Effector memory CD8-positive, alpha-beta T cell (primary cell): ENCODE results near the gene SSBP3.
A peak's percentile ranks its signal among the peaks of the same experiment; 100 is the strongest.

ENCODE experiments used
- ATAC-seq: fragments of 150-1000 bp; cut with Tn5 transposase; replicated peaks from 2 replicates; pipeline ENCODE4 v1.10.0; 2021; ENCODE audit warnings: mild to moderate bottlenecking, moderate library complexity
- DNase-seq, 3 experiments: peaks; one replicate each; pipeline ENCODE4 v3.0.0; 2021
- H3K27ac Mint-ChIP-seq, 2 donors: one replicate each; pipeline ENCODE4 v1.8.0; 2022; ENCODE audit warnings: mild to moderate bottlenecking in 2 of 2, mixed read lengths in 2 of 2, moderate library complexity in 2 of 2
- H3K27me3 Mint-ChIP-seq, 2 donors: one replicate each; pipeline ENCODE4 v1.8.0; 2022; ENCODE audit warnings: mixed read lengths in 2 of 2
- H3K36me3 Mint-ChIP-seq: one replicate; pipeline ENCODE4 v1.8.0; 2022; ENCODE audit warnings: mild to moderate bottlenecking, moderate library complexity, mixed read lengths; ENCODE audit not compliant: insufficient read depth
- H3K4me1 Mint-ChIP-seq, 2 donors: one replicate each; pipeline ENCODE4 v1.8.0; 2022; ENCODE audit warnings: low read depth in 2 of 2, mixed read lengths in 2 of 2
- H3K4me3 Mint-ChIP-seq, 2 donors: one replicate each; pipeline ENCODE4 v1.8.0; 2022; ENCODE audit warnings: mild to moderate bottlenecking in 2 of 2, mixed read lengths in 2 of 2, moderate library complexity in 2 of 2
- H3K9me3 Mint-ChIP-seq, 2 donors: one replicate each; pipeline ENCODE4 v1.8.0; 2022; ENCODE audit warnings: mixed read lengths in 2 of 2

Gene SSBP3

GRCh38 chr1:54407404-54408146 lies 1.4 kb upstream of the SSBP3 start:
- Mint-ChIP-seq H3K9me3 (no peaks in the 10 kb centered on the region), H3K36me3 (peaks cover 32% of the 10 kb centered on the region), H3K4me1 (peaks cover 45 to 51% of the 10 kb centered on the region in 2 donors), H3K4me3 (peak overlapping the region; percentile 90 to 92), H3K27ac (peak overlapping the region; percentile 81), H3K27me3 (no peaks in the 10 kb centered on the region)
- ATAC-seq = peak; percentile 51
- peak; percentile 57 to 61 (median 59) for DNase-seq

- DNase-seq (peak in 2 of 3 experiments; percentile 12 to 40), ATAC-seq (no peak)
- peaks cover 50 to 56% of the 10 kb centered on the region in 2 donors for H3K4me1 Mint-ChIP-seq
- peak overlapping the region; percentile 81 for H3K27ac Mint-ChIP-seq
- peaks cover 35% of the 10 kb centered on the region for H3K36me3 Mint-ChIP-seq
- H3K9me3 Mint-ChIP-seq = no peaks in the 10 kb centered on the region
- peak overlapping the region; percentile 90 to 92 for H3K4me3 Mint-ChIP-seq
- H3K27me3 Mint-ChIP-seq = no peaks in the 10 kb centered on the region
These were observed 885 bp upstream of the SSBP3 start for GRCh38 chr1:54407154-54407403.

GRCh38 chr1:54405898-54406293 lies 298 bp downstream of the SSBP3 start:
- no peaks in the 10 kb centered on the region for H3K27me3 Mint-ChIP-seq
- no peaks in the 10 kb centered on the region for H3K9me3 Mint-ChIP-seq
- DNase-seq (no peak), ATAC-seq (no peak)
- no peak overlapping the region for H3K27ac Mint-ChIP-seq
- peaks cover 62 to 68% of the 10 kb centered on the region in 2 donors for H3K4me1 Mint-ChIP-seq
- H3K36me3 Mint-ChIP-seq = peaks cover 39% of the 10 kb centered on the region
- peak overlapping the region; percentile 90 to 92 for H3K4me3 Mint-ChIP-seq

- peak overlapping the region in 1 of 2 donors; percentile 75 for H3K27ac Mint-ChIP-seq
- H3K36me3 Mint-ChIP-seq = peaks cover 45% of the 10 kb centered on the region
- no peaks in the 10 kb centered on the region for H3K9me3 Mint-ChIP-seq
- H3K4me1 Mint-ChIP-seq = peaks cover 68 to 74% of the 10 kb centered on the region in 2 donors
- H3K4me3 Mint-ChIP-seq = peak overlapping the region; percentile 84 to 90
- ATAC-seq = no peak
- DNase-seq = no peak
- H3K27me3 Mint-ChIP-seq = no peaks in the 10 kb centered on the region
These were observed 976 bp downstream of the SSBP3 start for GRCh38 chr1:54404939-54405897.

- Mint-ChIP-seq H3K4me3 (peak overlapping the region; percentile 83 to 84), H3K36me3 (peaks cover 52% of the 10 kb centered on the region), H3K9me3 (no peaks in the 10 kb centered on the region), H3K27ac (peak overlapping the region; percentile 8 to 75), H3K4me1 (peaks cover 68 to 75% of the 10 kb centered on the region in 2 donors), H3K27me3 (no peaks in the 10 kb centered on the region)
- no peak for DNase-seq
- ATAC-seq = no peak
These were observed 1.9 kb downstream of the SSBP3 start for GRCh38 chr1:54404263-54404662.

- Mint-ChIP-seq H3K27ac (peak overlapping the region; percentile 8 to 75), H3K4me3 (peak overlapping the region; percentile 83 to 84), H3K4me1 (peaks cover 68 to 75% of the 10 kb centered on the region in 2 donors), H3K27me3 (no peaks in the 10 kb centered on the region), H3K9me3 (no peaks in the 10 kb centered on the region), H3K36me3 (peaks cover 56% of the 10 kb centered on the region)
- ATAC-seq (no peak), DNase-seq (no peak)
These were observed 2.4 kb downstream of the SSBP3 start for GRCh38 chr1:54403808-54404261.

- H3K27me3 Mint-ChIP-seq = no peaks in the 10 kb centered on the region
- peaks cover 68 to 73% of the 10 kb centered on the region in 2 donors for H3K4me1 Mint-ChIP-seq
- no peaks in the 10 kb centered on the region for H3K9me3 Mint-ChIP-seq
- no peak for ATAC-seq
- DNase-seq = no peak
- H3K27ac Mint-ChIP-seq = peak overlapping the region; percentile 8 to 75
- peak overlapping the region; percentile 83 to 84 for H3K4me3 Mint-ChIP-seq
- peaks cover 60% of the 10 kb centered on the region for H3K36me3 Mint-ChIP-seq
These were observed 2.8 kb downstream of the SSBP3 start for GRCh38 chr1:54403405-54403804.

GRCh38 chr1:54402896-54403295 lies 3.3 kb downstream of the SSBP3 start:
- Mint-ChIP-seq H3K27me3 (no peaks in the 10 kb centered on the region), H3K4me1 (peaks cover 66 to 68% of the 10 kb centered on the region in 2 donors), H3K27ac (peak overlapping the region; percentile 53 to 75), H3K9me3 (no peaks in the 10 kb centered on the region), H3K36me3 (peaks cover 62% of the 10 kb centered on the region), H3K4me3 (peak overlapping the region; percentile 83 to 84)
- DNase-seq (no peak), ATAC-seq (no peak)

- Mint-ChIP-seq H3K27me3 (no peaks in the 10 kb centered on the region), H3K4me3 (peak overlapping the region; percentile 9 to 40), H3K4me1 (peaks cover 63 to 68% of the 10 kb centered on the region in 2 donors), H3K9me3 (no peaks in the 10 kb centered on the region), H3K36me3 (peaks cover 60% of the 10 kb centered on the region), H3K27ac (peak overlapping the region in 1 of 2 donors; percentile 53)
- DNase-seq (no peak), ATAC-seq (no peak)
These were observed 4.4 kb downstream of the SSBP3 start for GRCh38 chr1:54401799-54402198.

GRCh38 chr1:54400329-54400728 lies 5.9 kb downstream of the SSBP3 start:
- no peaks in the 10 kb centered on the region for H3K27me3 Mint-ChIP-seq
- DNase-seq (no peak), ATAC-seq (peak; percentile 58)
- H3K4me3 Mint-ChIP-seq = peak overlapping the region; percentile 40 to 43
- H3K27ac Mint-ChIP-seq = peak overlapping the region; percentile 23 to 29
- peaks cover 65% of the 10 kb centered on the region for H3K36me3 Mint-ChIP-seq
- H3K4me1 Mint-ChIP-seq = peaks cover 68 to 78% of the 10 kb centered on the region in 2 donors
- no peaks in the 10 kb centered on the region for H3K9me3 Mint-ChIP-seq

GRCh38 chr1:54399765-54400164 lies 6.4 kb downstream of the SSBP3 start:
- Mint-ChIP-seq H3K27ac (peak overlapping the region in 1 of 2 donors; percentile 50), H3K4me1 (peaks cover 71 to 83% of the 10 kb centered on the region in 2 donors), H3K4me3 (no peak overlapping the region)

GRCh38 chr1:54398963-54399528 lies 7.1 kb downstream of the SSBP3 start:
- Mint-ChIP-seq H3K27ac (peak overlapping the region in 1 of 2 donors; percentile 50), H3K4me1 (peaks cover 66 to 76% of the 10 kb centered on the region in 2 donors), H3K4me3 (peak overlapping the region in 1 of 2 donors; percentile 53), H3K27me3 (no peaks in the 10 kb centered on the region), H3K9me3 (no peaks in the 10 kb centered on the region), H3K36me3 (peaks cover 75% of the 10 kb centered on the region)
- ATAC-seq (no peak), DNase-seq (no peak)

More at GRCh38 chr1:54399765-54400164, 6.4 kb downstream of the SSBP3 start:
- Mint-ChIP-seq H3K27me3 (no peaks in the 10 kb centered on the region), H3K9me3 (no peaks in the 10 kb centered on the region), H3K36me3 (peaks cover 68% of the 10 kb centered on the region)
- ATAC-seq = no peak
- DNase-seq = no peak

GRCh38 chr1:54397980-54398379 lies 8.2 kb downstream of the SSBP3 start:
- DNase-seq (no peak), ATAC-seq (no peak)
- Mint-ChIP-seq H3K9me3 (no peaks in the 10 kb centered on the region), H3K4me1 (peaks cover 62 to 65% of the 10 kb centered on the region in 2 donors), H3K27me3 (no peaks in the 10 kb centered on the region), H3K27ac (peak overlapping the region in 1 of 2 donors; percentile 80), H3K36me3 (peaks cover 72% of the 10 kb centered on the region), H3K4me3 (no peak overlapping the region)
